ENCODE measurements around the gene MAST2. TPM values are rescaled to one million over a fixed set of nuclear protein-coding genes. Genes with fewer than 3 reads are reported as not detected.

MAST2 gene
- total RNA-seq, 4 donors from 2014 or later: 6.6 to 22.6 (median 13.9) TPM

DNA sequence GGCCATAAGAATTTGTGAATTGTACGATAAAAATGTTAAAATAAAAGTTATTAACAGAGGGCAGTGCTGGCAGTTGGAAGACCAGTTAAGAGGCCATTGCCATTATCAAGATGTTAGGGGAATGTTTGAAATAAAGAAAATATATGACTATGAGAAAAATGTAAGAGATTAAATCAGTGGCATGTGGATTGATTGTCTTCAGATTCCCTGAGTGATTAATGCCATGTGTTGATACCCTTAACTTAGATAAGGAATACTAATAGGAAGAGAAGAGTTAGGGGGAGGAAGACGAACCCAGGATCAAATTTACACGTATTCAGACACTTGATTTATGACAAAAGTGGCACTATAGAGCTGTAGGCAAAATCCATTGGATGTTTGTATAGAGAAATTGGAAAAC, 173.2 kb downstream of the MAST2 start:
- intact Hi-C loops (cut with DNase I; ENCODE audit: low total_unique reads): no loop called here
- no peak for DNase-seq (ENCODE audit: low spot score in 2 of 2)
- 91 to 94% methylated on average over 3 of the region's 3 CpGs for WGBS, 2 donors
- no peak for TF ChIP-seq POLR2A (IDR thresholded peaks at IDR 0.05)
- TF ChIP-seq, protein P1, sequence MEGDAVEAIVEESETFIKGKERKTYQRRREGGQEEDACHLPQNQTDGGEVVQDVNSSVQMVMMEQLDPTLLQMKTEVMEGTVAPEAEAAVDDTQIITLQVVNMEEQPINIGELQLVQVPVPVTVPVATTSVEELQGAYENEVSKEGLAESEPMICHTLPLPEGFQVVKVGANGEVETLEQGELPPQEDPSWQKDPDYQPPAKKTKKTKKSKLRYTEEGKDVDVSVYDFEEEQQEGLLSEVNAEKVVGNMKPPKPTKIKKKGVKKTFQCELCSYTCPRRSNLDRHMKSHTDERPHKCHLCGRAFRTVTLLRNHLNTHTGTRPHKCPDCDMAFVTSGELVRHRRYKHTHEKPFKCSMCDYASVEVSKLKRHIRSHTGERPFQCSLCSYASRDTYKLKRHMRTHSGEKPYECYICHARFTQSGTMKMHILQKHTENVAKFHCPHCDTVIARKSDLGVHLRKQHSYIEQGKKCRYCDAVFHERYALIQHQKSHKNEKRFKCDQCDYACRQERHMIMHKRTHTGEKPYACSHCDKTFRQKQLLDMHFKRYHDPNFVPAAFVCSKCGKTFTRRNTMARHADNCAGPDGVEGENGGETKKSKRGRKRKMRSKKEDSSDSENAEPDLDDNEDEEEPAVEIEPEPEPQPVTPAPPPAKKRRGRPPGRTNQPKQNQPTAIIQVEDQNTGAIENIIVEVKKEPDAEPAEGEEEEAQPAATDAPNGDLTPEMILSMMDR (IDR thresholded peaks at IDR 0.05): no peak
- no peak overlapping the region for H3K4me3 ChIP-seq (ENCODE audit: low read depth, poor library complexity, severe bottlenecking)

DNA sequence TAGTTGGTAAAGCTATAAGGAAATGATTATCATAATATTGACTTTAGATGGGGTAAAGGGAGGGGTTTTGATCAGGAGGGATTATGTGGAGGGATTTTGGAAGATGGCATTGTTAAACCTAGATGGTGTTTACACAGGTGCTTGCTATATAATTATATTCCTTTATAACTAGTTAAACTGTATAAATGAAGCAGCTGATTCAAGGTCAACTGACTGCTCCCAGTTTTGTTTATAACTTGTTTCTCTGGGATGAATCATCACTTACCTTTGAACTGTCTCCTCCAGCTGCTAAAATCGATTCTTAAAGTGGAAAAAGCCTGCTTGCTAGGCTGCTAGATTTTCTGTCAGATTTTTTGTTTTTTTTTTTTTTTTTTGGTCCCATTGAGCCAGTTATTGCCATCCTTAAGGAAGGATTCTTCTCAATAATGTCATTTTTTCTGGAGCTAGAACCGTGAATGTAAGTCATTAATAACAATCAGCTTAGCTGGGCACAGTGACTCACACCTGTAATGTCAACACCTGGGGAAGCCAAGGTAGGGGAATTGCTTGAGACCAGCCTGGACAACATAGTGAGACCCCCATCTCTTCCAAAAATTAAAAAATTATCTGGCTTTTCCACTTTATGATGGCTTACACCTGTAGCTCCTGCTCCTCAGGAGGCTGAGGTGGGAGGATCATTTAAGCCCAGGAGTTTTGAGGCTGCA, 175.8 kb downstream of the MAST2 start:
- WGBS, 2 donors: 40 to 51% methylated on average over 2 of the region's 2 CpGs
- TF ChIP-seq, protein P1 (IDR thresholded peaks at IDR 0.05): no peak
- no peak for TF ChIP-seq POLR2A (IDR thresholded peaks at IDR 0.05)
- DNase-seq (ENCODE audit: low spot score in 2 of 2): no peak
- no peak overlapping the region for H3K4me3 ChIP-seq (ENCODE audit: low read depth, poor library complexity, severe bottlenecking)
- intact Hi-C loops (cut with DNase I; ENCODE audit: low total_unique reads): no loop called here

DNA sequence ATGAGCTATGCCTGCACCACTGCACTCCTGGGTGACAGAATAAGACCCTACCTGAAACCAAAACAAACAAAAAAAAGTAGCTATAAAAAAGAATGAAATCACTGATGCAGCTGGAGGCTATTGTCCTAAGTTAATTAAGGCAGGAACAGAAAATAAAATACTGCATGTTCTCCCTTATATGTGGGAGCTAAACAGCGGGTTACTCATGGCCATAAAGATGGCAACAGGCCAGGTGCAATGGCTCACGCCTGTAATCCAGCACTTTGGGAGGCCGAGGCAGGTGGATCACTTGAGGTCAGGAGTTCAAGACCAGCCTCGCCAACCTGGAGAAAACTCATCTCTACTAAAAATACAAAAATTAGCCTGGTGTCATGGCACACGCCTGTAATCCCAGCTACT, 176.4 kb downstream of the MAST2 start:
- no peak for TF ChIP-seq POLR2A (IDR thresholded peaks at IDR 0.05)
- TF ChIP-seq, protein P1 (IDR thresholded peaks at IDR 0.05): no peak
- H3K4me3 ChIP-seq (ENCODE audit: low read depth, poor library complexity, severe bottlenecking): no peak overlapping the region
- no peak for DNase-seq (ENCODE audit: low spot score in 2 of 2)
- WGBS, 2 donors: 92 to 94% methylated on average over 5 of the region's 5 CpGs
- intact Hi-C loops (cut with DNase I; ENCODE audit: low total_unique reads): no loop called here

DNA sequence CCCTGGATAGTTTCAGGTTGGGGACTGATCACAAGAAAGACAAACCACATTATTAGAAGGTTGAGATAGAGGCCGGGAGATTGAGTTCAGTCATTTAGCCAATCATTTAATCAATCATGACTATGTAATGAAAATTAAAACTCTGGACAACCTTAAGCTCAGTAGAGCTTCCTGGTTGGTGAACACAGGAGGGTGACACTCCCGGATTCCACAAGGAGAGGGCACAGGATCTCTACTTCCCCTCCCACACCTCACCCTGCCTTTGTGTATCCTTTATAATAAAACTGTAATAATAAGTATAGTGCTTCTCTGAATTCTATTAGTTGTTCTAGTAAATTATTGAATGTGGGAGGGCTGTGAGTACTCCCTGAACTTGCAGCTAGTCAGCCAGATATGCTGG, 178.9 kb downstream of the MAST2 start:
- WGBS, 2 donors: 80 to 89% methylated on average over 2 of the region's 2 CpGs
- TF ChIP-seq, protein P1 (IDR thresholded peaks at IDR 0.05): no peak
- TF ChIP-seq POLR2A (IDR thresholded peaks at IDR 0.05): no peak
- H3K4me3 ChIP-seq (ENCODE audit: low read depth, poor library complexity, severe bottlenecking): no peak overlapping the region
- intact Hi-C loops (cut with DNase I; ENCODE audit: low total_unique reads): no loop called here
- DNase-seq (ENCODE audit: low spot score in 2 of 2): no peak

DNA sequence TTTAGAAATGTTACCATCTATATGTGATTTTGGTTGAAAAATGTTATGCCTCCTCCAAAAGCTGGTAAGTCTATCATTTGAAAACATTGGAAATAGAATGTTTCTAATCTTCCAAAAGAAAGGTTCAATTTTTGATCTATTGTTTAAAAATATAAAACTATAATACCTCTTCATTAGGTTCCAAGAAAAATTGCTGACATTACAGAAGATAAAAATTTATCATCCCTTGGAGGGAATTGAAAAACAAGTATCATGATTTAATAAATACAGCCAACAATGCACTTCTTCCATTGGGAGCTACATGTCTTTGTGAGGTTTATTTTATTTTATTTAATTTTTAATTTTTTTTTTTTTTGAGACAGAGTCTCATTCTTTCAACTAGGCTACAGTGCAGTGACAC, 180.6 kb downstream of the MAST2 start:
- intact Hi-C loops (cut with DNase I; ENCODE audit: low total_unique reads): no loop called here
- DNase-seq (ENCODE audit: low spot score in 2 of 2): no peak
- no peak for TF ChIP-seq POLR2A (IDR thresholded peaks at IDR 0.05)
- TF ChIP-seq, protein P1 (IDR thresholded peaks at IDR 0.05): no peak
- H3K4me3 ChIP-seq (ENCODE audit: low read depth, poor library complexity, severe bottlenecking): no peak overlapping the region

DNA sequence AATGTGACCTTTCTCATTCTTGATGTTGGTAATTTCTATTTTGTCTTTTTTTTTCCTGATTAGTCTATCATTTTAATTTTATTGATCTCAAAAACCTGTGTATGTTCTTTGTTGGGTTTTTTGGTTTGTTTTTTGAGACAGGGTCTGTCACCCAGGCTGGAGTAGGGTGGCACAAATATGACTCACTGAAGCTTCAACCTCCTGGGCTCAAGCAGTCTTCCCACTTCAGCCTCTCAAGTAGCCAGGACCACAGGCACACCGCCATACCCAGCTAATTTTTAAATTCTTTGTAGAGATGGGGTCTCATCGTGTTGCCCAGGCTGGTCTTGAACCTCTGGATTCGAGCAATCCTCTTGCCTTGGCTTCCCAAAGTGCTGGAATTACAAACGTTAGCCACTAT, 183.8 kb downstream of the MAST2 start:
- TF ChIP-seq, protein P1 (IDR thresholded peaks at IDR 0.05): no peak
- TF ChIP-seq POLR2A (IDR thresholded peaks at IDR 0.05): no peak
- DNase-seq (ENCODE audit: low spot score in 2 of 2): peak in 1 of 2 donors; percentile 26
- H3K4me3 ChIP-seq (ENCODE audit: low read depth, poor library complexity, severe bottlenecking): no peak overlapping the region
- intact Hi-C loops (cut with DNase I; ENCODE audit: low total_unique reads): no loop called here
- 95 to 99% methylated on average over 4 of the region's 4 CpGs for WGBS, 2 donors

All from lower leg skin (tissue), 4 donors.